Sigmoid colon (tissue), 7 donors: ENCODE data around the gene HOXD1. TPM values are rescaled to one million over a fixed set of nuclear protein-coding genes. Genes with fewer than 3 reads are reported as not detected.
A peak's percentile ranks its signal among the peaks of the same experiment; 100 is the strongest.

Experiments
- DNase-seq: peaks from one replicate; pipeline ENCODE4 v3.0.0-alpha.2; 2019
- H3K27ac ChIP-seq, 4 donors: fragments of 200-600 bp; sonication (generic); one replicate each; pipeline ENCODE4 v1.5.1; 2016 to 2019; ENCODE audit warnings: mild to moderate bottlenecking in 1 of 4
- H3K27me3 ChIP-seq, 3 donors: fragments of 200-600 bp; sonication (generic); one replicate each; pipeline ENCODE4 v1.5.1; 2019; ENCODE audit warnings: mild to moderate bottlenecking in 1 of 3
- H3K36me3 ChIP-seq, 4 donors: fragments of 200-600 bp; sonication (generic); one replicate each; pipeline ENCODE4 v1.5.1; 2016 to 2019
- H3K4me1 ChIP-seq, 4 donors: fragments of 200-600 bp; sonication (generic); one replicate each; pipeline ENCODE4 v1.5.1; 2017 to 2019
- H3K4me3 ChIP-seq, 4 donors: fragments of 200-600 bp; sonication (generic); one replicate each; pipeline ENCODE4 v1.5.1; 2017 to 2019; ENCODE audit warnings: mild to moderate bottlenecking in 2 of 4, moderate library complexity in 1 of 4
- H3K9me3 ChIP-seq, 4 donors: fragments of 200-600 bp in 3 of 4; sonication (generic) in 3 of 4; one replicate each; pipeline versions ENCODE4 v1.5.1 to v1.6.1; 2013 to 2019
- CTCF ChIP-seq, 4 experiments: fragments of 450-650 bp in 3 of 4; fragments of 200-600 bp in 1 of 4; IDR thresholded peaks; one replicate each; pipeline ENCODE4 v1.5.1; 2016 to 2019; ENCODE audit warnings: antibody characterized with exemption in 4 of 4, mild to moderate bottlenecking in 3 of 4, moderate library complexity in 2 of 4
- EP300 ChIP-seq, 4 donors: sonication (generic); formaldehyde crosslinking; IDR thresholded peaks; one replicate each; pipeline ENCODE4 v1.6.1; 2017; ENCODE audit warnings: antibody characterized with exemption in 4 of 4
- POLR2A ChIP-seq, 2 donors: fragments of 450-650 bp; IDR thresholded peaks; one replicate each; pipeline ENCODE4 v1.6.1; 2016; ENCODE audit warnings: antibody characterized with exemption in 2 of 2, mild to moderate bottlenecking in 2 of 2, moderate library complexity in 2 of 2
- POLR2AphosphoS5 ChIP-seq, 4 donors: sonication (generic); formaldehyde crosslinking; IDR thresholded peaks; one replicate each; pipeline ENCODE4 v1.6.1; 2017; ENCODE audit warnings: antibody characterized with exemption in 4 of 4
- WGBS, 2 donors: extraction: QIAGEN DNeasy Blood & Tissue Kit; methylation state at CpG; one replicate each; pipeline ENCODE4 v1.1.7; 2013; 5-methylcytosine and 5-hydroxymethylcytosine counted together
- intact Hi-C: fragments of 100-400 bp; cut with DNase I; formaldehyde crosslinking; loops from one replicate; pipeline ENCODE4 v1.15.1; 2023
- polyA plus RNA-seq, 3 donors: library from polyadenylated mRNA; stranded (reverse); fragments of 200-250 nt; gene quantifications; one replicate each; pipeline ENCODE4 v1.2.3, GENCODE V29; 2013
- total RNA-seq, 4 donors: library from RNA; depleted of rRNA; stranded (reverse); fragments of >200 nt; gene quantifications; one replicate each; pipeline ENCODE4 v1.1.0, GENCODE V29; 2016
- donor health status: healthy with polysubstance abuse.
- donor health status: Bipolar disorder and iron deficiency.
- donor health status: healthy.

HOXD1 gene
- total and polyA plus RNA-seq, 7 donors, result 0.16 to 4.2 (median 1.9) TPM; not detected in 1

- intact Hi-C loops, result loop anchor here (5.0 kb wide), 1 partner anchor 109 kb away; no protein-coding TSS in a partner anchor
- H3K27ac ChIP-seq, result no peak overlapping the region
These were observed 24.8 kb upstream of the HOXD1 start for GRCh38 chr2:176163672-176164056.

GRCh38 chr2:176164201-176164600 lies 24.3 kb upstream of the HOXD1 start:
- Histone ChIP-seq H3K9me3 (no peaks in the 10 kb centered on the region), H3K27me3 (peaks cover 58 to 100% (median 81%) of the 10 kb centered on the region in 3 donors), H3K4me3 (no peak overlapping the region), H3K4me1 (peaks cover 0 to 44% (median 32%) of the 10 kb centered on the region in 4 donors), H3K36me3 (no peaks in the 10 kb centered on the region), H3K27ac (no peak overlapping the region)
- intact Hi-C loops, result loop anchor here (5.0 kb wide), 1 partner anchor 108 kb away; no protein-coding TSS in a partner anchor
- 47 to 82% methylated on average over 13 of the region's 13 CpGs for WGBS, 2 donors
- no peak for TF ChIP-seq CTCF (IDR thresholded peaks at IDR 0.05)
- no peak for TF ChIP-seq POLR2AphosphoS5 (IDR thresholded peaks at IDR 0.05)
- no peak for TF ChIP-seq POLR2A (IDR thresholded peaks at IDR 0.05)
- TF ChIP-seq EP300 (IDR thresholded peaks at IDR 0.05), result no peak
- no peak for DNase-seq

More at GRCh38 chr2:176163672-176164056, 24.8 kb upstream of the HOXD1 start:
- Histone ChIP-seq H3K4me3 (no peak overlapping the region), H3K36me3 (no peaks in the 10 kb centered on the region), H3K27me3 (peaks cover 64 to 100% (median 81%) of the 10 kb centered on the region in 3 donors), H3K4me1 (peaks cover 0 to 49% (median 37%) of the 10 kb centered on the region in 4 donors), H3K9me3 (no peaks in the 10 kb centered on the region)
- 44 to 78% methylated on average over 12 of the region's 12 CpGs for WGBS, 2 donors
- no peak for TF ChIP-seq POLR2AphosphoS5 (IDR thresholded peaks at IDR 0.05)
- TF ChIP-seq POLR2A (IDR thresholded peaks at IDR 0.05), result no peak
- TF ChIP-seq CTCF (IDR thresholded peaks at IDR 0.05), result no peak
- no peak for TF ChIP-seq EP300 (IDR thresholded peaks at IDR 0.05)
- DNase-seq, result no peak

GRCh38 chr2:176164611-176165369 lies 23.7 kb upstream of the HOXD1 start:
- no peaks in the 10 kb centered on the region for H3K36me3 ChIP-seq
- H3K27ac ChIP-seq, result no peak overlapping the region
- peaks cover 0 to 39% (median 26%) of the 10 kb centered on the region in 4 donors for H3K4me1 ChIP-seq
- WGBS, 2 donors, result 32 to 72% methylated on average over 52 of the region's 52 CpGs
- peak overlapping the region in 1 of 4 donors; percentile 6 for H3K4me3 ChIP-seq
- no peak for DNase-seq
- peaks cover 53 to 100% (median 81%) of the 10 kb centered on the region in 3 donors for H3K27me3 ChIP-seq
- intact Hi-C loops, result loop anchor here (5.0 kb wide), 1 partner anchor 108 kb away; no protein-coding TSS in a partner anchor
- no peaks in the 10 kb centered on the region for H3K9me3 ChIP-seq
- no peak for TF ChIP-seq CTCF (IDR thresholded peaks at IDR 0.05)
- TF ChIP-seq EP300 (IDR thresholded peaks at IDR 0.05), result no peak
- no peak for TF ChIP-seq POLR2AphosphoS5 (IDR thresholded peaks at IDR 0.05)
- no peak for TF ChIP-seq POLR2A (IDR thresholded peaks at IDR 0.05)

- WGBS, 2 donors, result 30 to 69% methylated on average over 26 of the region's 26 CpGs
- no peaks in the 10 kb centered on the region for H3K36me3 ChIP-seq
- intact Hi-C loops, result no loop called here
- peak overlapping the region in 1 of 4 donors; percentile 6 for H3K4me3 ChIP-seq
- TF ChIP-seq CTCF (IDR thresholded peaks at IDR 0.05) (no peak), POLR2AphosphoS5 (IDR thresholded peaks at IDR 0.05) (no peak), POLR2A (IDR thresholded peaks at IDR 0.05) (no peak), EP300 (IDR thresholded peaks at IDR 0.05) (no peak)
- no peak for DNase-seq
- peaks cover 46 to 100% (median 81%) of the 10 kb centered on the region in 3 donors for H3K27me3 ChIP-seq
- H3K4me1 ChIP-seq, result peaks cover 0 to 31% (median 19%) of the 10 kb centered on the region in 4 donors
- no peaks in the 10 kb centered on the region for H3K9me3 ChIP-seq
- no peak overlapping the region for H3K27ac ChIP-seq
These were observed 23.0 kb upstream of the HOXD1 start for GRCh38 chr2:176165370-176166050.
